Amniotic stem cell (primary cell): ENCODE measurements around the gene RIPOR3.
"Not testable (repeated sequence)": the region's sequence is repeated elsewhere in the genome, so short reads cannot be mapped to it uniquely, and the experiment has no call there.

Source experiments
- DNase-seq: peaks from one replicate; lab custom pipeline; 2025; lab: John Stamatoyannopoulos, UW

RIPOR3 gene

DNA sequence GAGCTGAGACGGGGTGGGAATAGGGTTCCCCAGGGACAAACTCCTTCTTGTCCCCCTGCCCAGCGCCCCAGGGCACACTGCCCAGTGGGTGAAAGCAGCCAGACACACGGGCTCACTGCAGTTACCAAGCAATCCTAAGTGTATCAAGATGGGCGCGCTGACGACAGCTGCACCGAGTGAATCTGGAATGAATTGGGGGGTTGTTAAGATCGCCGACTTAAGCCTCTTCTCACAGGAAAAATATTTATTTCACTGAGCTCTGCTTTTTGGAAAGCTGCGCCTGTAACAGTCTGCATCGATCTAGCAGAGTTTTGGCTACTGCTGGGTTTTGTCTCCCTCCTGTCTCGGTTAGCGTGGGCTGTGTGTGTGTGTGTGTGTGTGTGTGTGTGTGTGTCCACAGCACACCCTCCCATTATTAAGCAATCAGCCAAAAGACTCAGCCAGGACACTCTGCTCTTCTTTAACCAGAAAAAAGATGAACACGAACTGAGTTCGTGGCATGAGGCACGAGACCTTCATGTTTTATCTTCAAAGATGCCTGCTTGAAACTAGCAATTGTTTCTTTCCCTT, 35.9 kb downstream of the RIPOR3 start:
- no peak for DNase-seq

DNA sequence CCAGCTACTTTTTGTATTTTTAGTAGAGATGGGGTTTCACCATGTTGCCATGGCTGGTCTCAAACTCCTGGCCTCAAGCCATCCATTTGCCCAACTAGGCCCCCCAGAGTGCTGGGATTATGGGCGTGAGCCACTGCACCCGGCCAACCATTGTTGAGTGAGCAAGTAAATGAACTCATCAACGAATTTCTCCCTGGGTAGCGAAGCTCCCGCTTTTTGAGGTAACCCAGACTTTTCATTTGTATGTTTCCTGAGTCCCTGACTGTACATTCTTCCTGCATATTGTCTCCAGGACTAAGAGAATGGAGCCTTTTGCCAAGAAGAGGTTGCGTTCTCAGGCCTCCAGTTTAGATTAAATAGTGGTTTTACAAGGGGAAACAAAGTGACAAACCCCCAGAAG, 36.4 kb downstream of the RIPOR3 start:
- DNase-seq, result no peak

DNA sequence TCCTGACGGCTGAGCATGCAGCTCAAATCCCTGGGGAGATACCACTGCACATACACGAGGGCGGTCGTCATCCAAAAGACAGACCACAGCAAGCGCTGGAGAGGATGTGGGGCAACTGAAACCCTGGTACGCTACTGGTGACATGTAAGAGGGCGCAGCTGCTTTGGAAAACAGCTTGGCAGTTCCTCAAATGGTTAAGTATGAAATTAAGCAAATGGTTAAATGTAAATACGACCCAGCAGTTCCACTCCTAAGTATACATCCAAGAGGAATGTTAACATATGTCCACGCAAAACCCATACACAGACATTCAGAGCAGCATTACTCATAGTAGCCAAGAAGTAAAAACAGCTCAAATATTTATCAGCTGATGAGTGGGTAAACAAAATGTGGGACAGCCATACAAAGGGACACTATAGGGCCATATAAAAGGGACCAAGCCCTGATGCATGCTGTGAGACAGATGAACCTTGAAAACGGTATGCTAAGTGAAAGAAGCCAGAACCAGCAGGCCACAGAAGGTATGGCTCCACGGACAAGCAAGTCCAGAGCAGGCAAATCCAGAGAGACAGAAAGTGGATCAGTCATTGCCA, 38.5 kb downstream of the RIPOR3 start:
- no peak for DNase-seq

DNA sequence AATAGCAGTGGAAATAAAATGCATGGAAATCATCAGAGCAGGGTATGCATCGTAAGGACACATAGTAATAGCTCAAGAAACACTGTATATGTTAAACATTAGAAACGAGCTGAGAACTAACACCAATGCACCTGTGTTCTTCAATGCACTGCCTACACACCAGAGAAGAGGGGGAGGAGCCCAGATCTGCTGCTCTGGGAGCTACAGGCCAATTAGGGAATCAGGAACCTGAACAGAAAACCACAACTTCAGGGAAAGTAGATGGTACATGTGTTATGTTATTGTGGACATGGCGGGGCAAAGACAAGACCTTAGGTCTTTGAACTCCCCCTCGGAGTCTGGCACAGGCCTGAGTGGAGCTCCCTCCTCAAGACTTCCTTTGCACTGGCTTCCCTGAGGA, 39.7 kb downstream of the RIPOR3 start:
- no peak for DNase-seq

DNA sequence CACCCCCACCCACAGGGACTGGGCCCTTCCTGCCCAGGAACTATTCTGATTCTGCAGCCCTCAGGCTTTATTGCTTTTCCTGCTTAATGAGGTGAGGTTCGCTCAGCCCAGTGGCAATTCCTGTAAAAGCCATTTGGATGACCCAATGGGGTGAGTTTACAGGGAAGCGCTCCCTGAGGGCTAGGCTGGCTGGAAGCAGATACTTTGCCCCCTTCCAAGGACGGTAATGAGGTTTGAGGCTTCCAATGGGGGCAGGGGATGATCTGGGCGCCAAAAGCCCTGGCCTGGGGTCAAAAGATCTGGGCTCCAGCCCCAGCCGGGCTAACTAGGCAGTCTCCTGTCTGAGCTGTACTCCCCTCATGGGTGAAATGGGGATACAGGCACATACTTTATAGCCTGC, 41.8 kb downstream of the RIPOR3 start:
- no peak for DNase-seq

DNA sequence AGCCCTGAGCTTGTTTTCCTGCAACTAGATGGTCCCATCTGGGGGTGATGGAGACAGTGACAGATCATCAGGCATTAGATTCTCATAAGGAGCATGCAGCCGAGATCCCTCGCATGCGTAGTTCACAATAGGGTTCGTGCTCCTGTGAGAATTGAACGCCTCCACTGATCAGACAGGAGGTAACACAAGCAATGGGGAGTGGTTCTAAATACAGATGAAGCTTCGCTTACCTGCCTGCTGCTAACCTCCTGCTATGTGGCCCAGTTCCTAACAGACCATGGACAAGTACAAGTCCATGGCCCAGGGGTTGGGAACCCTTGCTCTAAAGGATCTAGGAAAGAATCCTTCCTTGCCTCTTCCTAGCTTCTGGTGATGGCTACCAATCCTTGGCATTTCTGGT, 42.7 kb downstream of the RIPOR3 start:
- DNase-seq, result no peak

DNA sequence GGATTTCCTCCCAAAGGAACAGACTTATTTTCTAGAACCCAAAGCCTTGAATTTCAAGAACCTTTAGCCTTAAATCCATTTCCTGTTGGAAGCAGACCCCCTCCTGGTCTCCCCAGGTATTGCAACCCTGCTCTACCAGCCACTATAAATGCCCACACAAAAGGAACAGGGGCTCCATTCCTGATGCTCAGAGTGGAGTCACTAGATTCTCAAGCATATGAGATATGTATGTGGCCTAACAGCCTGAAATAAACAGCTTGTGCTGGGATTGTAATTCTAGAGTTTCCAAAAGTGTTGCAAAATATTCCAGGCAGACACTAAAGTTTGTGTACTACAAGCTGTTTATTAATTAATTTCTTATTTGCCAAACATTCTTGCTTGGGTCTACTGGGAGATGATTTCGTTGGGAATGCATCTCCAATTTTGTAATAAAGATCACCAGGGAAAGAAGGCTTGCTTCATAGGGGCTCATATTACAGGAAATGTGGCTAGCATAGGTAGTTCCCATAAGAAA, 44.8 kb downstream of the RIPOR3 start:
- DNase-seq, result no peak

DNA sequence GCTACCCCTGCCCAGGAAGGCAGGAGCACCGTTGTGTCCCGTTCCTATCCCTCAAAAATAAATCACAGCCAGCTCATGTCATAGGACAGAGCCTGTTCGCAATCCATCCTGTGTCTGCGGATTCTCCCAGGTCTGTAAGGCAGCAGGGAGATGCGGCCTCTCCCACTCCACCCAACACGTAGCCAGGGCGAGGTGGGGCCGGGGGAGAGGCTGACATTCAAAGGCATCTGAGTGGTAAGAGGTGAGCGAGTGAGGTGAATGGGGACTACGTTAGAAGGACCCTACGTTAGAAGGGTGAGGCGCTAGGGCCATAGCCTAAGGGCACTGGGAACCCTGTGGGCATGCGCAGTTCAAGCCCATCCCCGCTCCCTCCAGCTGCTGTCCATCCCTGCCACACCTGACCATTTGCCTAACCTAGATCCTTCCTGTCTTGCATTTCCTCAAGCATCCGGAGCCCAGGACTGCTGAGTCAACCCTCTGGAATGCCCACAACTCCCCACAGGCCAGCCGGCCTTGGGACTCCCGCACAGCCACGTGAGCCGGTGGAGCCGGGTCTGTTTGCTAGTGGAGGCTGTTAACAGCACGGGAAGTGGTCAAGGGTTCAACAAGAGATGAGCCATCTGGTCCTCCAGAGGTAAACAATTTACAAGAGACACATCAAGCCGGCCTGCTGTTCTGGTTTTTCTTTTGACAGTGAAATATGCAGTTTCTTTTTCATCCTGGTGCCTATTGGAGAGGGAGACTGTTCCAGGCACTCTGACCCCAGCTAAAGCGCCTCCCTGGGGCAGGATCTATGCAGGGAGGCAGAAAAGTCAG, 45.9 kb downstream of the RIPOR3 start:
- peak; percentile 88 for DNase-seq

DNA sequence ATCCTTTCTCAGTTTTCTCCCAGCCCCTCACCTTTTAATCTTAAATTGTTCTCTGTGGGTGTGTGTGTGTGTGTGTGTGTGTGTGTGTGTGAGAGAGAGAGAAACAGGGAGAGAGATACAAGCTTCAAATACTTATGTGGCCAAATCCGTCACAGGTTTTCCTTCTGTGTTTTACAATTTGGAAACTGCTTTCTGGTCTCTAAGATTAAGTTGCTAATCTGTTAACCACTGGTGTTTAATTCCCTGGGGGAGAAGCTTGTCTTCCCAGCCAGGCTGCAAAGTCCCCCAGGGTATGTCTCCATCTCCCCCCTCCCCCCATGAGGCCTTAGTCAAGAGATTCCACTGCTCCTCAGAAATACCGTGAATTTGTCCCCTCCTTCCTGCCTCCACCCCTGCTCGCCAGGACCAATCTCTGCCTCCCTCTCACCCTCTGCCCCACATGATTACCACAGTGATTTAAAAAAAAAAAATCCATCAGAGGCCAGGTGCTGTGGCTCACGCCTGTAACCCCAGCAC, 49.0 kb downstream of the RIPOR3 start:
- no peak for DNase-seq

DNA sequence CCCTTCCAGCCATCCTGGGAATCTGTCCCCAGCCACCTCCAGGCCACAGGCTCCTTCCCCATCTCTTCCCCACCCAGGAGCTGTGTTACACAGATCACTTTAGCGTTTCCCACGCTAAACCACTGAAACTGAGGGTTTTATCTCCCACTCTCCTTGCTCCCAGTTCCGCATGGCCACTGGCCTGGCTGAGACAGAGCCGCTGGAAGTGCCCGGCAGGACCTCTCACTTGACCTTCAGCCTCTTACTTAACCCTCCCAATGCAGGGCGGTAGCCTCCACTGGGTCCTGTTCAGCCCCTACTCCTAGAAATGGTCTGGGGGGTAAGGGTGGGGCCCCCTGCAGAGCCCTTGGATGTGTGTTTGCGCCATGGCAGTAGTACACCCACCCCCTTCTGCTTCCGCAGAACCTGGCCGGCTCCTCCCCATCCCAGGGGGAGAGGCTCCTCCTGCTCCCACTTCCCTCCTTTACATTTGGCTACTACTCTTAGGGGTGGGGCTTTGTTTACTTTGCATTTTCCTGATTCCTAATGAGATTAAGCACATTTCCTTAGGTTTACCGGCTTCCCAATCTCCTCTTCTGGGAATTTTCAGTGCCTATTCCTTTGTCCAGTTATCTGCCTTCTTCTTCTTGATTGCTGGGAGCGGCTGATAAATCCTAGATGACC, 49.6 kb downstream of the RIPOR3 start:
- DNase-seq, result not testable (repeated sequence)

DNA sequence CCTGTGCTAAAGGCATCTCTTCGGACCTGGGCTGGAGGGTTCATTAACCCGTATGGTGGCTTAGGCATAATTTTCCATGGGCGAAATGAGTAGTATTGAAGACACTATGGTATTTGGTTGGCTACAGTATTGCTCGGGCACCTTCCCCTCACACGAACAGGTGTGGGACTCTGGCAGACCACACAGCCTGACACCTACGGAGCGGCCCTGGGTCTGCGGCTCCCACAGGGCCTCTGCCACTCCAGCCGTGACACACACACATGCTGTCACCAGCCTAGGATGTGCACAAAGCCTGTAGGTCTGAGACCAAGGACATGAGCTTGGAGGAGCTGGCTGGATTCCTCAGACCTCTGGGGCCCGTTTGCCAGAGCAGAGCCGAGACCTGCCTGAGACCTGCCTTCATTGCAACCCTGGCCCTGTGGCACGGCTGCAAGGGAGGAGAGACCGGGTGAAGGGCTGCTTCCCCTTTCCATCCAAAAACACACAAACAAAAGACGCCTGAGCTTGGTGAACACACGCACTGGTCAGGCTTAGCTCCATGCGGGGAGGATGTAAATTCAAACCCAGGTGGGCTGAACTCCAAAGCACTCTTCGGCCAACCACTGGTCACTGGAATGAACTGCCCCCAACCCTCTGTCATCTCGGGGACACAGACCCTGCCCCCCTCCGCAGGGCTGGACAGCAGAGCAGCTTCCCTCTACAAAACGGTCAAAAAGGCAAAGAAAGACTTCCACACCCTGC, 51.2 kb downstream of the RIPOR3 start:
- not testable (repeated sequence) for DNase-seq

DNA sequence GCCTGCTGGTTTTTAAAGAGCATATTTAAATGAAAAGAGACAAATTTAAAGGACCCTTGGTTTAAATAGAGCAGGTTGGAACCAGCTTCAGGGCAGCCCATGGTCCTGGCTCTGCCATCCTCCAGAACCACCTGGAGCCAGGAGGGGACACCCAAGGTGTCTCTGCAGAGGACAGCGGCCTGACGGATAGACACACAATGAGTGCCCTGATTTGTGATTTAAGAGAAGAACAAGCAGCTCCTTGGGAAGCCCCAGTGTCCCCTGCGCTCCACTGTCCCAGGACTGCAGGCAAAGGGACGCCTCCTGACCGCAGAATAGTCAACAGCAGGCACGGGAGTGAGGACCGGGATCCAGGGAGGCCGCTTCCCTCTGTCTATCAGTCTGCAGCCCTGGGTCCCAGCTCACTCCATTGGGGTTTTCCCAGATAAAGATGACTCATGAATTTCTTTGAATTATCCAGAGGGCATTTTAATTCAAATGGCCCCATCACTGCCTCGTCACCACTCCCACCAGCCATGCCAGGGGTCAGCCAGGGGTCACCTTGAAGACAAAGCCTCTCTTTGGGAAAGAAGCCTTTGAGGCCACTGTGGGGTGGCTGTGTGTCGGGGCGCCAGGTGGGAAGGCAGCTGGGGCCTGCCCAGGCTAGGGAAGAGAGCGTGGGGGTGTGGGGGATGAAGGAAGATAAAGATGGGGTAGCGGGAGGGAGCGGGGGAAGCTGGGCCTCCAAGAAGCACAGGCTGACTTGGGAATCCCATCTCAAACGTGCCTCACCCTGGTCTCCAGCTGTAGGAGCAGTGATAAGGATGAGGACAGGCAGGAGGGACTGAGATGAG, 53.1 kb downstream of the RIPOR3 start:
- not testable (repeated sequence) for DNase-seq

DNA sequence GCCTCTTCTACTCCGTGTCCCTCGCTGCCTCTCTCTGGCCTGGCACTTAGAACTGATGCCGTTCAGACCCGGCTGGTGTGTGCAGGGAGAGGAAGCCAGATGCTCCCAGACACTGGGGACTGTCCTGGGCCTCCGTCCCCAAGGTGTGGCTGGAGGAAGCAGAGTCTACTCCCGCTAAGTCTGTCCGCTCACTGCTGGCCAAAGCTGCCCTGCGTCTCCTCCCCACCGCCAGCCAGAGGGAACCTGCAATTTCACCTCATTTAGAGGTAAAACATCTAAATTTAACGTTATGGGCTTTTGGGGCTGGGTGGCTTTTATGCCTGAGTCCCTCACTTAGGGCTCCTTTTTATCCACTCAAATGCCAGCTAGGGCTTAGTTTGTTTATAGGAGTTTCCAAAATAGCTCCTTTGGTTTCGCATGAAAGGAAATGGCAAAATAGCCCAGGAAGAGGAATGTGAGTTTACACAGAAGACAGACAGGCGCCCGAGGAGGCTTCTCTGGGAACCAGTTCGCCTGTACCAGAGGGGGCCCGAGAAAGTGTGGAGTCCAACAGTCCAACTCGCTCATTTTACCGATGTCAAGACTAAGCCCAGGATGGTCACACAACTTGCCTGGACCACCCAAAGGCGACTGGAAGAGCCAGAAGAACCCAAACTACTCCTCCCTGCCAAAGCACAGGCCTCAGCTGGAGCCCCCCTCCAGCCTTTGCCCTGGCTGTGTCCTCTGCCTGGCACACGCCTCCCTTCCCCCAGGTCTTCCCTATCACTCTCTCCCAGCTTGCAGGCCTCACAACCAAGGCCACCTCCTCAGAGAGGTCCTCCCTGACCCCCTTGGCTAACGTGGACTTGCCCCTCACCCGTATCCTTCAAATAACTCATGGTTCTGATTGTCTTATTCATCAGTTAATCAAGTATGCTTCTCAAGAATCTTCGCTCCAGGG, 54.5 kb downstream of the RIPOR3 start:
- DNase-seq, result no peak

DNA sequence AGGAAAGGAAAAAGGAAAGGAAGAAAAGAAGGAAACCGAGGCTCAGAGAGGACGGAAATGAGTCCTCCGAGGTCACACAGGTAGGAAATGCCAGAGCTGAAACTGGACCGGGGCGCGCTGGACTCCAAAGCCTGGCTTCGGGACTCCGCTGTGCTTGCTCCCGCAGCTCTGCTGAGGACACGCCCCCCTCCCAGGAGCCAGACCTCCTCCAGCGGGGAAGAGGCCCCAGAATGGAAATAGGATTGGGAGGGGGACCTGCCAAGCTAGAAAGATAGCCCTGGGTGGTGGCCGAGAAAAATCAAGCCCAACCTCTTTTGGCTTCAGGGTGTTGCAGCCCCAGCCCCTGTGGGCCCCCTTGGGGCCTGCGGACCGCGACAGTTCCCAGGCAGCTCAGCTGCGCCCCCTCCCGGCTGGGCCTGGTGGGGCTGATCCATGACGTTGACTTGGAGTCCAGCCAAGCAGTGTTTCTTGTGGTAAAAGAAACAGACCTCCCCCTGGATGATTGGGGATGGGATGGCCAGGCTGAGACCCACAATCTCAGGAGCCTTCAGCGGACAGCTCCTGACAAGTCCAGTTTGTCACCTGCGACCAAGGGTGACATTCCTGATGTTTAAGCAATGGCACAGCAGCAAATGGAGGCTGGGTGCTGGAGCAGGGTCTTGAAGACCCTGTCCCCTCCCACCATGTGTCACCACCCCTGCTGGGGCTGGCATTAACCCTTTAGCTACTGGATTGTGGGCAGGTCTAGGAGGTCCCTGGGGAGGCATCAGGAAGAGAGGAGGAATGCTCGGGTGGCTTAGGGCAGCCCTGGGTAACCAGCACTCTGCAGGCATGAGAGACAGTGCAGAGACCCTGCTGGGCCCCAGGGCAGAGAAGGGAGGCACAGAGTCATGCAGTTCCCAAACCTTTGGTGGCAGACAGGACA, 55.4 kb downstream of the RIPOR3 start:
- no peak for DNase-seq

DNA sequence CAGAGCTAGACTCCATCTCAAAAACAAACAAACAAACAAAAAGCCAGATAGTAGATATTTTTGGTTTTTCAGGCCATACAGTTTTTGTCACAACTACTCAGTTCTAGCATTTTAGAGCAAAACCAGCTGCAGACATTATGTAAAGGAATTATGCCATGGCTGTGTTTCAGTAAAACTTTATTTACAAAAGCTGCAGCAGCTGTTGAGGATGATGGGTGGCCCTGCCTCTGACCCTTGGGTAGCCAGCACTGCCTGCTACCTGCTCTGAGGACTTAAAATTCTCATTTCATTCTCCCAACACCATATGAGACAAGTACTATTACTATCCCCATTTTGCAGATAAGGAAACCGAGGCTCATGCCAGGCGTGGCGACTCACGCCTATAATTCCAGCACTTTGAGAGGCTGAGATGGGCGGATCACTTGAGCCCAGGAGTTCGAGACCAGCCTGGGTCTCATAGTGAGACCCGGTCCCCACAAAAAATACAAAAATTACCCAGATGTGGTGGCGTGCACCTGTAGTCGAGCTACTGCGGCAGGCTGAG, 56.3 kb downstream of the RIPOR3 start:
- DNase-seq, result no peak

DNA sequence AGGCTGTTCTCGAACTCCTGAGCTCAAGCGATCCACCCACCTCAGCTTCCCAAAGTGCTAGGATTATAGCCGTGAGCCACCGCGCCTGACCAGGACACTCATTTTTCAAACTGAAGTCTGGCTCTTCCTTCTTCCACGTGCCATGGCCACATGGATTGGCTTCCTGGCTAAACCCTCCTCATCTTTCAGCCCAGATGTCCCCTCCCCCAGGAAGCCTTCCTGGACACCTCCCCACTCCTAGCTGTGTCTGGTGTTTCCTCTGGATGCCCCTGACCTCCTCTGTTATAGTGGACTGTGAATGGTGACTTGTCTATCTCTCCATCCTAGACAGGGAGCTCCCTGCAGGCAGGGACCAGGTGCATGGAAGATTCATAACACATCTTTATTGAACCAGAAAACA, 57.2 kb downstream of the RIPOR3 start:
- DNase-seq, result no peak

DNA sequence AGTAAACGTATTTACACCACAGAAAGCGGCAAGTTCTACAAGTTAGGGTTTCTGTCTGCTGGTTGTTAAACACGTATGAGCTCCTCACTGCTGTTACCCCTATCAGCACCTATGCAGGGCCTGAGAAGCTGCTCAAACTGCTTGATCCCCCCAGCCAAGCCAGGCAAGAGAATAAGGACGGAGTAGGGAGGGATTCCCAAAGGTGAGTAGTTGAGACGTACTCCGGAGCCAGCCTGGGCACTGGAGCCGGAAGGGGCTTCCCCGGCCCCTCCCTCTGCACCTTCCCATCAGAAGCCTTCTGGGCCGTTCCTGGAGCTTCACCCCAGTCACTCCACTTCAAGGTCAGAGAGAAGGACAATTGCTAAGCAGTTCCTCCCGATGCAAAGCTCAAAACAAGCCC, 58.0 kb downstream of the RIPOR3 start:
- no peak for DNase-seq

DNA sequence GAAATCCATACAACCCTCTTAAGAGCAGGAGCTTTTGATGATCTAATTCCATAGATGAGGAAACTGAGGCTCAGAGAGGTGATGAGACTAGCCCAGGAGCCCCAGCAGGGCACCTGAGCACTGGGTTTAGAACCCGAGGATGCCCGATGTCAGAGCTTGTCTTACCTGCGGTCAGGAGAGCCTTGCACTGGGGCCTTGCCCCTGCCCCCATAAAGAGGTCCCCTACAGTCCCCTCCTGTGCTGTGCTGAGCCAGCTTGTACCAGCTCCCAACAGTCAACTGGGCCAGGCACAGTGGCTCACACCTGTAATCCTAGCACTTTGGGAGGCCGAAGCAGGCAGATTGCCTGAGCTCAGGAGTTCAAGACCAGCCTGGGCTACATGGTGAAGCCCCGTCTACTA, 58.6 kb downstream of the RIPOR3 start:
- DNase-seq, result no peak
